H1 (cell line): ENCODE results near the gene ACOT11. TPM values are rescaled to one million over a fixed set of nuclear protein-coding genes. Genes with fewer than 3 reads are reported as not detected.
A peak's percentile ranks its signal among the peaks of the same experiment; 100 is the strongest.

Source experiments
- CTCF ChIA-PET: fragments of 300-600 bp; sonication (Branson Sonifier 250); formaldehyde crosslinking; loops from one replicate; lab custom pipeline; 2021; ENCODE audit not compliant: partially characterized antibody; lab: Charles Lee
- POLR2A ChIA-PET: fragments of 300-600 bp; sonication (Branson Sonifier 250); formaldehyde crosslinking; loops from one replicate; lab custom pipeline; 2021; ENCODE audit warnings: inconsistent platforms; ENCODE audit not compliant: partially characterized antibody; lab: Charles Lee
- DNase-seq, 2 experiments: peaks; one replicate each; pipeline versions ENCODE4 v3.0.0 to v3.0.0-alpha.2; 2010 to 2022; ENCODE audit warnings: low spot score in 2 of 2, low read depth in 1 of 2, mixed read lengths in 1 of 2
- FAIRE-seq: peaks from 2 replicates; lab custom pipeline; 2011; peaks lifted over from hg19 to GRCh38; lab: Jason Lieb, UNC
- H2AFZ ChIP-seq: 2 replicates; pipeline ENCODE4 v1.8.1; 2012; ENCODE audit warnings: low read length, inconsistent platforms
- H2AK5ac ChIP-seq: 2 replicates; pipeline ENCODE4 v1.6.1; 2013; ENCODE audit warnings: low read depth, low read length
- H2BK120ac ChIP-seq: replicated peaks from 2 replicates; pipeline ENCODE3; 2013; ENCODE audit warnings: low read depth, low read length, inconsistent platforms
- H2BK12ac ChIP-seq: 2 replicates; pipeline ENCODE4 v1.6.1; 2013; ENCODE audit warnings: low read depth, low read length
- H2BK15ac ChIP-seq: 2 replicates; pipeline ENCODE4 v1.6.1; 2013; ENCODE audit warnings: low read length
- H2BK20ac ChIP-seq: 2 replicates; pipeline ENCODE4 v1.6.1; 2013; ENCODE audit warnings: low read length
- H2BK5ac ChIP-seq: 2 replicates; pipeline ENCODE4 v1.6.1; 2013; ENCODE audit warnings: low read depth, low read length
- H3K14ac ChIP-seq: 2 replicates; pipeline ENCODE4 v1.6.1; 2013; ENCODE audit warnings: inconsistent platforms; ENCODE audit not compliant: insufficient read length
- H3K18ac ChIP-seq: 2 replicates; pipeline ENCODE4 v1.6.1; 2013; ENCODE audit warnings: low read length; ENCODE audit errors: extremely low read depth
- H3K23ac ChIP-seq: 2 replicates; pipeline ENCODE4 v1.6.1; 2013; ENCODE audit warnings: inconsistent platforms; ENCODE audit not compliant: insufficient read length
- H3K23me2 ChIP-seq: 2 replicates; pipeline ENCODE4 v1.6.1; 2013; ENCODE audit warnings: low read depth, low read length
- H3K27ac ChIP-seq: 2 replicates; pipeline ENCODE4 v1.6.1; 2011; ENCODE audit warnings: low read depth, low read length, inconsistent platforms
- H3K27me3 ChIP-seq, 4 experiments: replicated peaks in 1 of 4; 1 replicate in 1 of 4; 2 replicates in 3 of 4; pipeline versions ENCODE4 v1.6.1 to v1.8.1; 2011 to 2013; ENCODE audit warnings: low read length in 3 of 4, mild to moderate bottlenecking in 3 of 4, inconsistent platforms in 2 of 4, mixed read lengths in 2 of 4, moderate library complexity in 1 of 4; ENCODE audit not compliant: control insufficient read depth in 3 of 4, insufficient read depth in 3 of 4; ENCODE audit errors: extremely low read depth in 1 of 4
- H3K36me3 ChIP-seq, 4 experiments: 2 replicates each; pipeline versions ENCODE4 v1.6.1 to v1.8.1; 2011 to 2013; ENCODE audit warnings: mild to moderate bottlenecking in 4 of 4, low read length in 3 of 4, moderate library complexity in 2 of 4, control low read depth in 1 of 4, inconsistent platforms in 1 of 4; ENCODE audit not compliant: insufficient read depth in 4 of 4, control insufficient read depth in 2 of 4
- H3K4ac ChIP-seq: replicated peaks from 2 replicates; pipeline ENCODE3; 2013; ENCODE audit warnings: low read length, low read depth, mixed read lengths, inconsistent platforms; ENCODE audit not compliant: insufficient read length
- H3K4me1 ChIP-seq, 4 experiments: replicated peaks in 1 of 4; 1 replicate in 1 of 4; 2 replicates in 3 of 4; pipeline versions ENCODE4 v1.6.1 to v1.8.1; 2011 to 2013; ENCODE audit warnings: low read length in 3 of 4, inconsistent platforms in 2 of 4, mixed read lengths in 1 of 4; ENCODE audit not compliant: insufficient read depth in 4 of 4, control insufficient read depth in 3 of 4
- H3K4me2 ChIP-seq, 2 experiments: 2 replicates each; pipeline versions ENCODE4 v1.6.1 to v1.8.1; 2011 to 2013; ENCODE audit warnings: low read depth in 2 of 2, low read length in 2 of 2, control low read depth in 1 of 2, inconsistent platforms in 1 of 2, mild to moderate bottlenecking in 1 of 2; ENCODE audit not compliant: insufficient read depth in 1 of 2
- H3K4me3 ChIP-seq, 4 experiments: fragments of 200-600, 300-600 bp in 1 of 4; sonication (generic), shearing (Covaris generic), sonication (Bioruptor Twin) in 1 of 4; 2 replicates each; pipeline versions ENCODE4 v1.5.1 to v1.8.1; 2011 to 2016; ENCODE audit warnings: low read length in 4 of 4, low read depth in 3 of 4, control low read depth in 2 of 4, inconsistent platforms in 2 of 4, mild to moderate bottlenecking in 2 of 4, mixed read lengths in 1 of 4, moderate library complexity in 1 of 4; ENCODE audit not compliant: insufficient read depth in 2 of 4; ENCODE audit errors: extremely low read depth in 1 of 4
- H3K56ac ChIP-seq: replicated peaks from 2 replicates; pipeline ENCODE3; 2013; ENCODE audit warnings: low read depth, mild to moderate bottlenecking, mixed read lengths, low read length, inconsistent platforms; ENCODE audit not compliant: insufficient read length
- H3K79me1 ChIP-seq: 2 replicates; pipeline ENCODE4 v1.6.1; 2013; ENCODE audit warnings: low read depth, low read length, control low read depth
- H3K79me2 ChIP-seq, 2 experiments: 2 replicates each; pipeline versions ENCODE4 v1.6.1 to v1.8.1; 2012 to 2013; ENCODE audit warnings: low read length in 2 of 2, mild to moderate bottlenecking in 2 of 2, inconsistent platforms in 1 of 2; ENCODE audit not compliant: insufficient read depth in 2 of 2, control insufficient read depth in 1 of 2
- H3K9ac ChIP-seq, 4 experiments: replicated peaks in 1 of 4; 1 replicate in 1 of 4; 2 replicates in 3 of 4; pipeline versions ENCODE4 v1.6.1 to v1.8.1; 2011 to 2013; ENCODE audit warnings: low read depth in 3 of 4, low read length in 3 of 4, control low read depth in 2 of 4, mild to moderate bottlenecking in 2 of 4, moderate library complexity in 2 of 4, inconsistent platforms in 1 of 4; ENCODE audit errors: extremely low read depth in 1 of 4
- H3K9me3 ChIP-seq, 2 experiments: 2 replicates each; pipeline versions ENCODE4 v1.6.1 to v1.8.1; 2012 to 2013; ENCODE audit warnings: mild to moderate bottlenecking in 2 of 2, moderate library complexity in 2 of 2, control low read depth in 1 of 2, inconsistent platforms in 1 of 2, low read depth in 1 of 2, low read length in 1 of 2, mixed read lengths in 1 of 2; ENCODE audit not compliant: insufficient read depth in 2 of 2
- H4K20me1 ChIP-seq, 2 experiments: replicated peaks in 1 of 2; 2 replicates each; pipeline versions ENCODE3 to v1.8.1; 2011 to 2013; ENCODE audit warnings: inconsistent platforms in 2 of 2, low read length in 2 of 2, mild to moderate bottlenecking in 1 of 2; ENCODE audit not compliant: insufficient read depth in 2 of 2, control insufficient read depth in 1 of 2
- H4K5ac ChIP-seq: 2 replicates; pipeline ENCODE4 v1.6.1; 2013; ENCODE audit warnings: low read length, low read depth, mixed read lengths, inconsistent platforms; ENCODE audit not compliant: insufficient read length
- H4K8ac ChIP-seq: 2 replicates; pipeline ENCODE4 v1.8.0; 2013; ENCODE audit warnings: mild to moderate bottlenecking, moderate library complexity, low read length, inconsistent platforms; ENCODE audit not compliant: insufficient read depth; ENCODE audit errors: extremely low read depth
- H4K91ac ChIP-seq: replicated peaks from 2 replicates; pipeline ENCODE3; 2013; ENCODE audit warnings: low read length, mixed read lengths, inconsistent platforms; ENCODE audit not compliant: insufficient read length
- ASH2L ChIP-seq: fragments of 200-600, 300-600 bp; sonication (generic); IDR thresholded peaks from one replicate; pipeline ENCODE4 v1.7.1; 2017; ENCODE audit warnings: low read length
- GABPA ChIP-seq: IDR thresholded peaks from 2 replicates; pipeline ENCODE4 v1.6.1; 2011; ENCODE audit warnings: mild to moderate bottlenecking, low read length, moderate library complexity, borderline replicate concordance; ENCODE audit not compliant: insufficient read depth
- HDAC2 ChIP-seq, 2 experiments: fragments of 300-600 bp in 1 of 2; sonication (generic) in 1 of 2; IDR thresholded peaks; 2 replicates each; pipeline ENCODE4 v1.6.1; 2011 to 2012; ENCODE audit warnings: low read depth in 2 of 2, low read length in 2 of 2, mild to moderate bottlenecking in 2 of 2, moderate library complexity in 2 of 2, borderline replicate concordance in 1 of 2, inconsistent platforms in 1 of 2
- JUND ChIP-seq: IDR thresholded peaks from 2 replicates; pipeline ENCODE4 v1.6.1; 2011; ENCODE audit warnings: mild to moderate bottlenecking, improper control_type of control experiment, low read length
- RBBP5 ChIP-seq: IDR thresholded peaks from 2 replicates; pipeline ENCODE4 v1.7.1; 2012; ENCODE audit warnings: low read depth, mild to moderate bottlenecking, inconsistent platforms, low read length, moderate library complexity, borderline replicate concordance
- RNF2 ChIP-seq: fragments of 200-900, 300-1000 bp; sonication (generic); IDR thresholded peaks from 2 replicates; pipeline ENCODE4 v1.7.1; 2016; ENCODE audit warnings: borderline replicate concordance, low read depth, mild to moderate bottlenecking, antibody characterized with exemption, low read length; ENCODE audit not compliant: poor library complexity, severe bottlenecking; ENCODE audit errors: missing control alignments
- SAP30 ChIP-seq: fragments of 300-600 bp; sonication (generic); IDR thresholded peaks from 2 replicates; pipeline ENCODE4 v1.7.1; 2012; ENCODE audit warnings: low read length, moderate library complexity, mild to moderate bottlenecking, inconsistent platforms; ENCODE audit not compliant: insufficient read depth, insufficient replicate concordance
- SIX5 ChIP-seq: IDR thresholded peaks from 2 replicates; pipeline ENCODE4 v1.6.1; 2011; ENCODE audit warnings: mild to moderate bottlenecking, low read depth, low read length
- ZNF274 ChIP-seq: IDR thresholded peaks from 2 replicates; pipeline ENCODE4 v1.7.0; 2012; ENCODE audit warnings: low read length, borderline replicate concordance; ENCODE audit errors: extremely low read depth
- WGBS, 2 experiments: shearing (Covaris generic) in 1 of 2; methylation state at CpG; one replicate each; pipeline versions ENCODE4 v1.1.6 to v1.1.7; 2013 to 2015; ENCODE audit warnings: low lambda C conversion rate in 2 of 2, mixed read lengths in 2 of 2, inconsistent platforms in 1 of 2, low coverage in 1 of 2, missing lambda C conversion rate in 1 of 2; ENCODE audit not compliant: insufficient replicate concordance in 2 of 2, insufficient coverage in 1 of 2, insufficient read length in 1 of 2; ENCODE audit errors: extremely low coverage in 1 of 2, missing lambda C conversion rate in 1 of 2; 5-methylcytosine and 5-hydroxymethylcytosine counted together
- polyA plus RNA-seq, 7 experiments: library from polyadenylated mRNA; depleted of rRNA in 3 of 7; stranded (reverse) in 5 of 7; unstranded in 2 of 7; fragments of >200 nt in 5 of 7; fragments of 200-250 nt in 2 of 7; gene quantifications; 1 replicate in 5 of 7; 2 replicates in 1 of 7; 4 replicates in 1 of 7; pipeline versions ENCODE4 v1.2.1 to v1.2.3, GENCODE V29; 2011 to 2013; ENCODE audit warnings: missing spikeins in 2 of 7, mixed read lengths in 2 of 7
- total RNA-seq: library from RNA; stranded (reverse); fragmentation: NEBNext Ultra II Directional; extraction: Animal tissue kit (Norgen Biotek cat#: 25700); gene quantifications from 2 replicates; pipeline ENCODE4 v1.2.1, GENCODE V29; 2021

ACOT11 gene
- total and polyA plus RNA-seq, 2 of the 8 experiments (the other 6 are each of a cell fraction or from before 2014, with no cell fraction given) = 3.8 to 4.5 TPM

DNA sequence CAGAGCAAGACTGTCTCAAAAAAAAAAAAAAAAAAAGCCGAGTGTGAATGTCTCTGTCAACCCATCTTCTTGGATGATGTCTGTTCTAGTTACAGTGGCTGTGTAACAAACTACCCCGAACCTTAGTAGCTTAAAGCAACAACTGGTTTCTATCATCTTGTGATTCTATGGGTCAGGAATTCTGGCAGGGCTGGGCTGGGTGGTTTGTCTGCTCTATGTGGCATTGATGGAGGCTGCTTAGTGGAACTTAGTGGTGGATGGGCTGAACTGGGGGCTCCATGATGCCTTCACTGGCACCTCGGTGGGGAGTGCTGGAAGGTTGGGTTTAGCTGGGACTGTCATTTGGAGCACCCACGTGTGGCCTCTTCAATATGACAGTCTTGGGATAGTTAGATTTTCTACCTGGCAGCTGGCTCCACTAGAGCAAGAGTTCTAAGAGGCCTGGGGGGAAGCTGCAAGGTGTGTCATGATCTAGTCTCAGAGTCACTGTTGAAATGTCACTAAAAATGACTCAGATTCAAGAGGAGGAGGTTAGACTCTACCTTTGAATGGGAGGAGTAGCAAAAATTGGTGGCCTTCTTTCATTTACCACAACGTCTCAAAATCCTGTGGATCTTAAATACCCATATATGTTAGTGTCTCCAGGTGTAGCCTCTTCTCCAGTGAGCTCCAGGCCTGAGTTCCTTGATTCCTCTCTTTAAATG lies 18.6 kb downstream of the ACOT11 start:
- H3K36me3 ChIP-seq = no peaks in the 10 kb centered on the region
- WGBS, 2 experiments = 82% methylated on average over 4 of the region's 5 CpGs; no CpG with 5 or more reads in 1 of the 2 experiments
- H3K4me2 ChIP-seq = no peak overlapping the region
- no peak overlapping the region for H2AFZ ChIP-seq
- no peaks in the 10 kb centered on the region for H3K79me1 ChIP-seq
- FAIRE-seq = no peak
- DNase-seq = no peak
- no peak overlapping the region for H3K23ac ChIP-seq
- H3K18ac ChIP-seq = no peak overlapping the region
- no peaks in the 10 kb centered on the region for H3K79me2 ChIP-seq
- no peak overlapping the region for H3K4me3 ChIP-seq
- POLR2A ChIA-PET = interaction anchor here (0.9 to 3.0 kb wide), 5 partner anchors 8 to 56 kb away, joined by 3 to 11 read pairs (median 4); no protein-coding TSS in a partner anchor
- no peak overlapping the region for H3K4ac ChIP-seq
- no peak overlapping the region for H3K27ac ChIP-seq
- no peak overlapping the region for H4K8ac ChIP-seq
- CTCF ChIA-PET = interaction anchor here (0.6 to 1.2 kb wide), 5 partner anchors 8 to 101 kb away, joined by 3 to 5 read pairs (median 4); partner anchors contain the start of gene ACOT11
- H3K9ac ChIP-seq = no peak overlapping the region
- 0 out of 2 replicates have a peak overlapping the region, but pooled peaks have one; percentile 6 for H2AK5ac ChIP-seq
- TF ChIP-seq HDAC2 (IDR thresholded peaks at IDR 0.05; ENCODE audit: borderline replicate concordance in 1 of 2, low read depth in 2 of 2, low read length in 2 of 2) (no peak), ZNF274 (no peak), JUND (no peak), GABPA (no peak), ASH2L (no peak), SAP30 (no peak), RBBP5 (no peak), SIX5 (no peak), RNF2 (no peak)
- TF ChIP-seq, all 59 proteins: peak for 0
- Histone ChIP-seq H3K23me2 (no peaks in the 10 kb centered on the region), H2BK120ac (no peak overlapping the region), H4K91ac (no peak overlapping the region), H3K4me1 (peaks cover 11 to 23% (median 17%) of the 10 kb centered on the region in 4 experiments), H4K20me1 (no peaks in the 10 kb centered on the region), H2BK15ac (no peak overlapping the region), H3K27me3 (no peaks in the 10 kb centered on the region; a peak in 1 of 7 replicates), H3K14ac (no peak overlapping the region), H2BK20ac (no peak overlapping the region), H2BK12ac (no peak overlapping the region), H2BK5ac (no peak overlapping the region), H3K9me3 (peaks cover 0 to 5% of the 10 kb centered on the region in 2 experiments; a peak in 2 of 4 replicates), H4K5ac (no peak overlapping the region), H3K56ac (no peak overlapping the region)
